H1 (cell line): ENCODE results near the gene CDH11.

Experiments
- BRCA1 ChIP-seq: IDR thresholded peaks from 2 replicates; pipeline ENCODE4 v1.6.1; 2012; ENCODE audit warnings: low read depth, low read length, improper control_type of control experiment
- NANOG ChIP-seq: IDR thresholded peaks from 2 replicates; pipeline ENCODE4 v1.6.1; 2011; ENCODE audit warnings: low read length, low read depth, mild to moderate bottlenecking, inconsistent platforms; ENCODE audit not compliant: insufficient read depth, poor library complexity, severe bottlenecking
- POLR2A ChIP-seq, 2 experiments: IDR thresholded peaks; 1 replicate in 1 of 2; 2 replicates in 1 of 2; pipeline ENCODE4 v1.6.1; 2011; ENCODE audit warnings: low read depth in 2 of 2, low read length in 2 of 2, mild to moderate bottlenecking in 2 of 2; ENCODE audit errors: control extremely low read depth in 1 of 2

DNA sequence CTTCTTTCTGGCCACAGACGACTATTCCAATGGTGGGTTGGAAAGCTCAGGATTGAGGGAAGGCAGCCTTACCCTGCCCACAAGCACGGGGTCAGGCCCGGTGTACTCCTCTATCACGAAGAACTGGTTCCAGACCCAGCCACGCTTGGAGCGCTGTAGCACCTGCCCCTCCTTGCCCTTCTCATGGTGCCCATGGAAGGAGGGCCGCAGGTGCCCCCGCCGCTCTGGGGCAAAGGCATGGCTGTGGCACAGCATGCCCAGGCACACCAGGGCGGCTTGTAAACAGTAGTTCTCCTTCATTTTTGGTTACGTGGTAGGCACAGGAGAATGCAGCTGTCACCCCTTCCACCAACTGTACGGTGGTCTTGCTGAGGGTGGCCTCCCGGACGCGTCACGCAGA is 117.3 kb downstream of the CDH11 start:
- TF ChIP-seq POLR2A (IDR thresholded peaks at IDR 0.05; ENCODE audit: control extremely low read depth in 1 of 2, low read depth in 2 of 2, low read length in 2 of 2), result no peak
- TF ChIP-seq NANOG, result no peak
- no peak for TF ChIP-seq BRCA1
